ENCODE results near the gene RAVER2. TPM values are rescaled to one million over a fixed set of nuclear protein-coding genes. Genes with fewer than 3 reads are reported as not detected.

Gene RAVER2
- polyA plus RNA-seq, 2 of the 4 experiments (the other 2 are of a cell fraction) = 6.2 to 17.2 TPM

GRCh38 chr1:64875606-64876005 is 130.7 kb downstream of the RAVER2 start:
- no peak overlapping the region for H3K4me2 ChIP-seq
- TF ChIP-seq PHF8 (IDR thresholded peaks at IDR 0.05; ENCODE audit: borderline replicate concordance, low read depth) (no peak), HDAC2 (IDR thresholded peaks at IDR 0.05) (no peak), CEBPB (IDR thresholded peaks at IDR 0.05) (no peak), MAZ (IDR thresholded peaks at IDR 0.05; ENCODE audit: borderline replicate concordance, low read depth, low read length) (no peak), JUNB (IDR thresholded peaks at IDR 0.05) (no peak), MAFK (IDR thresholded peaks at IDR 0.05; ENCODE audit: partially characterized antibody) (no peak), ZFP36 (IDR thresholded peaks at IDR 0.05; ENCODE audit: borderline replicate concordance, partially characterized antibody) (no peak), CHD2 (IDR thresholded peaks at IDR 0.05; ENCODE audit: low read length, partially characterized antibody) (no peak), EHF (CRISPR knock-in tag; IDR thresholded peaks at IDR 0.05) (no peak), RNF2 (IDR thresholded peaks at IDR 0.05; ENCODE audit: borderline replicate concordance, low read depth) (no peak), BCL3 (IDR thresholded peaks at IDR 0.05) (no peak)
- POLR2A ChIA-PET = no interaction called here
- WGBS (ENCODE audit: missing lambda C conversion rate) = 93% methylated on average over 6 of the region's 6 CpGs
- CTCF ChIA-PET = interaction anchor here (0.8 to 1.9 kb wide), 2 partner anchors 48 to 146 kb away, joined by 3 to 4 read pairs; no protein-coding TSS in a partner anchor
- no peaks in the 10 kb centered on the region for H3K9me3 ChIP-seq
- H3K4me1 ChIP-seq = no peaks in the 10 kb centered on the region; the same call in 2 of the 3 replicates
- H3K27ac ChIP-seq = no peak overlapping the region
- DNase-seq (ENCODE audit: low read depth in 1 of 2, low spot score in 1 of 2) = no peak
- no peak overlapping the region for H3K4me3 ChIP-seq
- FAIRE-seq = no peak
- ATAC-seq = no peak

- Histone ChIP-seq H3K27ac (no peak overlapping the region), H3K4me1 (peaks cover 15% of the 10 kb centered on the region), H3K4me2 (no peak overlapping the region), H3K4me3 (no peak overlapping the region), H3K9me3 (no peaks in the 10 kb centered on the region)
- no peak for DNase-seq (ENCODE audit: low read depth in 1 of 2, low spot score in 1 of 2)
- ChIA-PET CTCF (interaction anchor here (0.7 to 1.0 kb wide), 2 partner anchors 9 to 63 kb away, joined by 3 to 4 read pairs; no protein-coding TSS in a partner anchor), POLR2A (no interaction called here)
- FAIRE-seq = no peak
- TF ChIP-seq, protein P1, sequence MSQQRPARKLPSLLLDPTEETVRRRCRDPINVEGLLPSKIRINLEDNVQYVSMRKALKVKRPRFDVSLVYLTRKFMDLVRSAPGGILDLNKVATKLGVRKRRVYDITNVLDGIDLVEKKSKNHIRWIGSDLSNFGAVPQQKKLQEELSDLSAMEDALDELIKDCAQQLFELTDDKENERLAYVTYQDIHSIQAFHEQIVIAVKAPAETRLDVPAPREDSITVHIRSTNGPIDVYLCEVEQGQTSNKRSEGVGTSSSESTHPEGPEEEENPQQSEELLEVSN (IDR thresholded peaks at IDR 0.05; ENCODE audit: borderline replicate concordance, low read depth) = no peak
- no peak for TF ChIP-seq SREBF2 (IDR thresholded peaks at IDR 0.05)
- no peak for TF ChIP-seq BHLHE40 (IDR thresholded peaks at IDR 0.05; ENCODE audit: low read depth, low read length)
- TF ChIP-seq USF2 (IDR thresholded peaks at IDR 0.05) = no peak
- no peak for TF ChIP-seq TFCP2L1 (CRISPR knock-in tag; IDR thresholded peaks at IDR 0.05)
- TF ChIP-seq NFE2L2 (conservative IDR thresholded peaks at IDR 0.05; ENCODE audit: low read length) = no peak
- TF ChIP-seq CTCF (IDR thresholded peaks at IDR 0.05) = no peak
- no peak for TF ChIP-seq ZFP36 (IDR thresholded peaks at IDR 0.05; ENCODE audit: borderline replicate concordance, partially characterized antibody)
- no peak for TF ChIP-seq ZSCAN20 (CRISPR knock-in tag; IDR thresholded peaks at IDR 0.05)
- TF ChIP-seq FOXS1 (CRISPR knock-in tag; IDR thresholded peaks at IDR 0.05) = no peak
- TF ChIP-seq HOXB13 (CRISPR knock-in tag; IDR thresholded peaks at IDR 0.05; ENCODE audit: low read depth) = no peak
- no peak for TF ChIP-seq CBX8 (IDR thresholded peaks at IDR 0.05)
- TF ChIP-seq PHF8 (IDR thresholded peaks at IDR 0.05; ENCODE audit: borderline replicate concordance, low read depth) = no peak
- no peak for TF ChIP-seq EHF (CRISPR knock-in tag; IDR thresholded peaks at IDR 0.05)
- TF ChIP-seq MAZ (IDR thresholded peaks at IDR 0.05; ENCODE audit: borderline replicate concordance, low read depth, low read length) = no peak
- TF ChIP-seq JUNB (IDR thresholded peaks at IDR 0.05) = no peak
- no peak for TF ChIP-seq GATA3 (IDR thresholded peaks at IDR 0.05; ENCODE audit: borderline replicate concordance)
- TF ChIP-seq, protein P2, sequence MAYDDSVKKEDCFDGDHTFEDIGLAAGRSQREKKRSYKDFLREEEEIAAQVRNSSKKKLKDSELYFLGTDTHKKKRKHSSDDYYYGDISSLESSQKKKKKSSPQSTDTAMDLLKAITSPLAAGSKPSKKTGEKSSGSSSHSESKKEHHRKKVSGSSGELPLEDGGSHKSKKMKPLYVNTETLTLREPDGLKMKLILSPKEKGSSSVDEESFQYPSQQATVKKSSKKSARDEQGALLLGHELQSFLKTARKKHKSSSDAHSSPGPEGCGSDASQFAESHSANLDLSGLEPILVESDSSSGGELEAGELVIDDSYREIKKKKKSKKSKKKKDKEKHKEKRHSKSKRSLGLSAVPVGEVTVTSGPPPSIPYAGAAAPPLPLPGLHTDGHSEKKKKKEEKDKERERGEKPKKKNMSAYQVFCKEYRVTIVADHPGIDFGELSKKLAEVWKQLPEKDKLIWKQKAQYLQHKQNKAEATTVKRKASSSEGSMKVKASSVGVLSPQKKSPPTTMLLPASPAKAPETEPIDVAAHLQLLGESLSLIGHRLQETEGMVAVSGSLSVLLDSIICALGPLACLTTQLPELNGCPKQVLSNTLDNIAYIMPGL (CRISPR knock-in tag; IDR thresholded peaks at IDR 0.05; ENCODE audit: borderline replicate concordance) = no peak
- TF ChIP-seq HEYL (CRISPR knock-in tag; IDR thresholded peaks at IDR 0.05) = no peak
- WGBS (ENCODE audit: missing lambda C conversion rate) = 87% methylated on average over 2 of the region's 2 CpGs
- ATAC-seq = no peak
Observed at GRCh38 chr1:64877151-64877550, 132.3 kb downstream of the RAVER2 start.

All from A549 (cell line).